ENCODE data around the gene PRKCQ.

GRCh38 chr10:6404127-6405072 is 175.7 kb downstream of the PRKCQ start:
- no peak for TF ChIP-seq CTCF (IDR thresholded peaks at IDR 0.05; ENCODE audit: low read depth, low read length, missing input control)
- TF ChIP-seq RXRA (IDR thresholded peaks at IDR 0.05), result no peak
- TF ChIP-seq YY1 (IDR thresholded peaks at IDR 0.05), result no peak
- TF ChIP-seq REST (IDR thresholded peaks at IDR 0.05), result no peak
- TF ChIP-seq MAX (IDR thresholded peaks at IDR 0.05), result no peak
- no peak for TF ChIP-seq RAD21 (IDR thresholded peaks at IDR 0.05)
- no peak for TF ChIP-seq EGR1 (IDR thresholded peaks at IDR 0.05; ENCODE audit: low read depth in 2 of 2)
- TF ChIP-seq GABPA (IDR thresholded peaks at IDR 0.05 in 1 of 2, conservative IDR thresholded peaks at IDR 0.05 in 1 of 2), result no peak
- no peak for TF ChIP-seq TAF1 (conservative IDR thresholded peaks at IDR 0.05)

Data from liver (tissue), 3 donors.